H9 (cell line): ENCODE results near the gene PGLYRP3. TPM values are rescaled to one million over a fixed set of nuclear protein-coding genes. Genes with fewer than 3 reads are reported as not detected.
A peak's percentile ranks its signal among the peaks of the same experiment; 100 is the strongest.

Source experiments
- DNase-seq: peaks from one replicate; pipeline ENCODE4 v3.0.0-alpha.2; 2017
- H2AFZ ChIP-seq: one replicate; pipeline ENCODE4 v1.6.1; 2013; ENCODE audit warnings: mild to moderate bottlenecking, low read length, control low read depth, moderate library complexity
- H2AK5ac ChIP-seq: 2 replicates; pipeline ENCODE4 v1.6.1; 2013; ENCODE audit warnings: low read length, control low read depth, mixed read lengths; ENCODE audit not compliant: insufficient read length
- H2BK120ac ChIP-seq: one replicate; pipeline ENCODE4 v1.6.1; 2013; ENCODE audit warnings: low read depth, mild to moderate bottlenecking, low read length, control low read depth, inconsistent platforms; ENCODE audit not compliant: poor library complexity, severe bottlenecking
- H2BK12ac ChIP-seq: 2 replicates; pipeline ENCODE4 v1.6.1; 2013; ENCODE audit warnings: low read length, control low read depth, mixed read lengths, low read depth; ENCODE audit not compliant: insufficient read length
- H2BK15ac ChIP-seq: 2 replicates; pipeline ENCODE4 v1.6.1; 2013; ENCODE audit warnings: low read depth, low read length, control low read depth
- H2BK20ac ChIP-seq: one replicate; pipeline ENCODE4 v1.6.1; 2013; ENCODE audit warnings: low read depth, mild to moderate bottlenecking, low read length, control low read depth, inconsistent platforms; ENCODE audit not compliant: poor library complexity, severe bottlenecking
- H2BK5ac ChIP-seq: 2 replicates; pipeline ENCODE4 v1.6.1; 2013; ENCODE audit warnings: low read length, control low read depth, mixed read lengths; ENCODE audit not compliant: insufficient read length
- H3K14ac ChIP-seq: 2 replicates; pipeline ENCODE4 v1.6.1; 2013; ENCODE audit warnings: low read length, control low read depth; ENCODE audit not compliant: insufficient read depth
- H3K18ac ChIP-seq: 2 replicates; pipeline ENCODE4 v1.6.1; 2013; ENCODE audit warnings: low read depth, mild to moderate bottlenecking, mixed read lengths, low read length, control low read depth; ENCODE audit not compliant: insufficient read length
- H3K23ac ChIP-seq: 2 replicates; pipeline ENCODE4 v1.6.1; 2013; ENCODE audit warnings: low read length, control low read depth, mixed read lengths, low read depth; ENCODE audit not compliant: insufficient read length
- H3K23me2 ChIP-seq: 2 replicates; pipeline ENCODE4 v1.6.1; 2013; ENCODE audit warnings: low read depth, mild to moderate bottlenecking, mixed read lengths, low read length, control low read depth; ENCODE audit not compliant: insufficient read length, poor library complexity, severe bottlenecking
- H3K27ac ChIP-seq: 2 replicates; pipeline ENCODE4 v1.5.1; 2013; ENCODE audit warnings: low read length, control low read depth, mixed read lengths, low read depth; ENCODE audit not compliant: insufficient read length
- H3K27me3 ChIP-seq: 2 replicates; pipeline ENCODE4 v1.6.1; 2013; ENCODE audit warnings: low read length, control low read depth, inconsistent platforms; ENCODE audit not compliant: insufficient read depth
- H3K4ac ChIP-seq: 2 replicates; pipeline ENCODE4 v1.6.1; 2013; ENCODE audit warnings: low read depth, mild to moderate bottlenecking, control low read depth, inconsistent platforms, low read length, moderate library complexity
- H3K4me1 ChIP-seq: 2 replicates; pipeline ENCODE4 v1.6.1; 2013; ENCODE audit warnings: low read length, control low read depth, inconsistent platforms; ENCODE audit not compliant: insufficient read depth
- H3K4me2 ChIP-seq: 2 replicates; pipeline ENCODE4 v1.6.1; 2013; ENCODE audit warnings: low read length, control low read depth, mixed read lengths; ENCODE audit not compliant: insufficient read length, insufficient read depth
- H3K56ac ChIP-seq: 2 replicates; pipeline ENCODE4 v1.6.1; 2013; ENCODE audit warnings: low read depth, mild to moderate bottlenecking, mixed read lengths, low read length, control low read depth; ENCODE audit not compliant: insufficient read length
- H3K79me1 ChIP-seq: 2 replicates; pipeline ENCODE4 v1.6.1; 2013; ENCODE audit warnings: low read depth, mild to moderate bottlenecking, moderate library complexity, low read length, control low read depth, inconsistent platforms; ENCODE audit not compliant: insufficient read depth, poor library complexity, severe bottlenecking
- H3K79me2 ChIP-seq: 2 replicates; pipeline ENCODE4 v1.6.1; 2013; ENCODE audit warnings: low read length, control low read depth, inconsistent platforms; ENCODE audit not compliant: insufficient read depth
- H3K9ac ChIP-seq: 2 replicates; pipeline ENCODE4 v1.6.1; 2013; ENCODE audit warnings: low read length, control low read depth, mixed read lengths; ENCODE audit not compliant: insufficient read length; ENCODE audit errors: extremely low read depth
- H3K9me3 ChIP-seq: one replicate; pipeline ENCODE4 v1.6.1; 2013; ENCODE audit warnings: low read depth, low read length, inconsistent platforms; ENCODE audit not compliant: control insufficient read depth
- H3T11ph ChIP-seq: one replicate; pipeline ENCODE4 v1.6.1; 2013; ENCODE audit warnings: mild to moderate bottlenecking, low read length, control low read depth, inconsistent platforms
- H4K20me1 ChIP-seq: one replicate; pipeline ENCODE4 v1.6.1; 2013; ENCODE audit not compliant: control insufficient read depth, insufficient read length, insufficient read depth
- H4K5ac ChIP-seq: 2 replicates; pipeline ENCODE4 v1.6.1; 2013; ENCODE audit warnings: low read depth, mild to moderate bottlenecking, mixed read lengths, low read length, control low read depth; ENCODE audit not compliant: insufficient read length
- H4K8ac ChIP-seq: replicated peaks from 2 replicates; pipeline ENCODE4 v1.6.1; 2013; ENCODE audit warnings: low read length, control low read depth, mixed read lengths, low read depth; ENCODE audit not compliant: insufficient read length
- H4K91ac ChIP-seq: 2 replicates; pipeline ENCODE4 v1.6.1; 2013; ENCODE audit warnings: low read depth, mild to moderate bottlenecking, moderate library complexity, mixed read lengths, low read length, control low read depth; ENCODE audit not compliant: insufficient read length
- H3K27ac Mint-ChIP-seq, 3 experiments: 2 replicates in 2 of 3; 3 replicates in 1 of 3; pipeline ENCODE4 v1.8.0; 2020 to 2021; ENCODE audit warnings: mixed read lengths in 3 of 3, mild to moderate bottlenecking in 1 of 3, moderate library complexity in 1 of 3
- H3K27me3 Mint-ChIP-seq: 2 replicates; pipeline ENCODE4 v1.8.0; 2021; ENCODE audit warnings: low read depth, mild to moderate bottlenecking, moderate library complexity, mixed read lengths
- H3K36me3 Mint-ChIP-seq, 3 experiments: 2 replicates in 2 of 3; 3 replicates in 1 of 3; pipeline ENCODE4 v1.8.0; 2020 to 2021; ENCODE audit warnings: low read depth in 3 of 3, mixed read lengths in 3 of 3; ENCODE audit not compliant: insufficient read depth in 1 of 3
- H3K4me1 Mint-ChIP-seq, 2 experiments: 2 replicates each; pipeline ENCODE4 v1.8.0; 2020; ENCODE audit warnings: mixed read lengths in 2 of 2
- H3K4me3 Mint-ChIP-seq, 2 experiments: 2 replicates in 1 of 2; 3 replicates in 1 of 2; pipeline ENCODE4 v1.8.0; 2020 to 2021; ENCODE audit warnings: mild to moderate bottlenecking in 2 of 2, mixed read lengths in 2 of 2, moderate library complexity in 1 of 2
- H3K9me3 Mint-ChIP-seq, 2 experiments: 2 replicates in 1 of 2; 3 replicates in 1 of 2; pipeline ENCODE4 v1.8.0; 2020; ENCODE audit warnings: mild to moderate bottlenecking in 2 of 2, mixed read lengths in 2 of 2, moderate library complexity in 1 of 2
- WGBS: extraction: QIAGEN DNeasy Blood & Tissue Kit; methylation state at CpG from one replicate; pipeline ENCODE4 v1.1.7; 2013; ENCODE audit warnings: missing lambda C conversion rate, low lambda C conversion rate, mixed read lengths; ENCODE audit not compliant: insufficient read length; ENCODE audit errors: extremely low coverage; 5-methylcytosine and 5-hydroxymethylcytosine counted together
- total RNA-seq: library from RNA; stranded (reverse); gene quantifications from 2 replicates; pipeline ENCODE4 v1.2.1, GENCODE V29; 2021
- TF ChIP-seq, protein P1 (sequence below): fragments of 200-600 bp; sonication (generic); conservative IDR thresholded peaks from 3 replicates; pipeline ENCODE4 v1.8.0; 2021; ENCODE audit warnings: antibody characterized with exemption, mild to moderate bottlenecking

Gene PGLYRP3
- total RNA-seq, 1 experiment from 2014 or later: not detected

DNA sequence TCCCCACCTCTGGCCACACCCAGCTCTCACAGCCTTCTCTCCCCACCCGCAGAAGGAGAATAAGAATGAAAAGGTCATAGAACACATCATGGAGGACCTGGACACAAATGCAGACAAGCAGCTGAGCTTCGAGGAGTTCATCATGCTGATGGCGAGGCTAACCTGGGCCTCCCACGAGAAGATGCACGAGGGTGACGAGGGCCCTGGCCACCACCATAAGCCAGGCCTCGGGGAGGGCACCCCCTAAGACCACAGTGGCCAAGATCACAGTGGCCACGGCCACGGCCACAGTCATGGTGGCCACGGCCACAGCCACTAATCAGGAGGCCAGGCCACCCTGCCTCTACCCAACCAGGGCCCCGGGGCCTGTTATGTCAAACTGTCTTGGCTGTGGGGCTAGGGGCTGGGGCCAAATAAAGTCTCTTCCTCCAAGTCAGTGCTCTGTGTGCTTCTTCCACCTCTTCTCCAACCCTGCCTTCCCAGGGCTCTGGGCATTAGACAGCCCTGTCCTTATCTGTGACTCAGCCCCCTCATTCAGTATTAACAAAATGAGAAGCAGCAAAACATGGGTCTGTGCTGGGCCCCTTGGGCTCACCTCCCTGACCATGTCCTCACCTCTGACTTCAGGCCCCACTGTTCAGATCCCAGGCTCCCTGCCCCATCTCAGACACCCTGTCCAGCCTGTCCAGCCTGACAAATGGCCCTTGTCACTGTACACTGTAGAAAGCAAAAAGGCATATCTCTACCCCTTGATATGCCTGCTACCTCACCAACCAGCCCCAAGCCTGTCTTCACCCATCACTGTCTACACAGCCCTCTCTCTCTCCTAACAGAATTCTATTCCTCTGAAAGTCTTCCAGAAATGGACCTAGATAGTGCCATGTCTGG lies 48.1 kb upstream of the PGLYRP3 start:
- Histone ChIP-seq H2BK15ac (no peak overlapping the region), H3K4ac (no peak overlapping the region), H2BK12ac (no peak overlapping the region), H3K9ac (no peak overlapping the region), H3K79me2 (no peaks in the 10 kb centered on the region), H3K27ac (no peak overlapping the region), H3K4me2 (no peak overlapping the region), H2BK20ac (no peak overlapping the region), H4K8ac (no peak overlapping the region), H4K20me1 (no peaks in the 10 kb centered on the region), H3K9me3 (no peaks in the 10 kb centered on the region), H3T11ph (no peak overlapping the region), H2BK120ac (no peak overlapping the region), H3K14ac (no peak overlapping the region; the same call in 1 of the 2 replicates), H2BK5ac (no peak overlapping the region), H3K27me3 (no peaks in the 10 kb centered on the region), H2AK5ac (no peak overlapping the region), H4K91ac (no peak overlapping the region), H3K4me1 (no peaks in the 10 kb centered on the region), H3K79me1 (no peaks in the 10 kb centered on the region), H3K23ac (no peak overlapping the region), H2AFZ (no peak overlapping the region), H3K56ac (no peak overlapping the region), H3K23me2 (no peaks in the 10 kb centered on the region), H4K5ac (no peak overlapping the region), H3K18ac (no peak overlapping the region)
- WGBS: no CpG with 5 or more reads among the region's 11 CpGs
- H3K4me1 Mint-ChIP-seq: no peaks in the 10 kb centered on the region
- TF ChIP-seq, protein P1, sequence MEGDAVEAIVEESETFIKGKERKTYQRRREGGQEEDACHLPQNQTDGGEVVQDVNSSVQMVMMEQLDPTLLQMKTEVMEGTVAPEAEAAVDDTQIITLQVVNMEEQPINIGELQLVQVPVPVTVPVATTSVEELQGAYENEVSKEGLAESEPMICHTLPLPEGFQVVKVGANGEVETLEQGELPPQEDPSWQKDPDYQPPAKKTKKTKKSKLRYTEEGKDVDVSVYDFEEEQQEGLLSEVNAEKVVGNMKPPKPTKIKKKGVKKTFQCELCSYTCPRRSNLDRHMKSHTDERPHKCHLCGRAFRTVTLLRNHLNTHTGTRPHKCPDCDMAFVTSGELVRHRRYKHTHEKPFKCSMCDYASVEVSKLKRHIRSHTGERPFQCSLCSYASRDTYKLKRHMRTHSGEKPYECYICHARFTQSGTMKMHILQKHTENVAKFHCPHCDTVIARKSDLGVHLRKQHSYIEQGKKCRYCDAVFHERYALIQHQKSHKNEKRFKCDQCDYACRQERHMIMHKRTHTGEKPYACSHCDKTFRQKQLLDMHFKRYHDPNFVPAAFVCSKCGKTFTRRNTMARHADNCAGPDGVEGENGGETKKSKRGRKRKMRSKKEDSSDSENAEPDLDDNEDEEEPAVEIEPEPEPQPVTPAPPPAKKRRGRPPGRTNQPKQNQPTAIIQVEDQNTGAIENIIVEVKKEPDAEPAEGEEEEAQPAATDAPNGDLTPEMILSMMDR: no peak
- peak overlapping the region in 2 of 3 experiments; percentile 16 to 59; a peak in 2 of 7 replicates for H3K27ac Mint-ChIP-seq
- no peak overlapping the region for H3K4me3 Mint-ChIP-seq
- peaks cover 2% of the 10 kb centered on the region for H3K27me3 Mint-ChIP-seq
- DNase-seq: peak; percentile 13
- H3K36me3 Mint-ChIP-seq: no peaks in the 10 kb centered on the region
- H3K9me3 Mint-ChIP-seq: peaks cover 0 to 10% of the 10 kb centered on the region in 2 experiments; a peak in 2 of 5 replicates
